Cardiac septum (tissue), 1 donor: ENCODE data around the gene SHANK3. TPM values are rescaled to one million over a fixed set of nuclear protein-coding genes. Genes with fewer than 3 reads are reported as not detected.
A peak's percentile ranks its signal among the peaks of the same experiment; 100 is the strongest.
"Not testable (repeated sequence)": the region's sequence is repeated elsewhere in the genome, so short reads cannot be mapped to it uniquely, and the experiment has no call there.

Source experiments
- DNase-seq: peaks from one replicate; pipeline ENCODE4 v3.0.0-alpha.2; 2020; ENCODE audit warnings: low spot score
- intact Hi-C: fragments of 100-400 bp; cut with DNase I; formaldehyde crosslinking; loops from one replicate; pipeline ENCODE4 v1.14.0; 2022
- total RNA-seq: library from RNA; stranded (reverse); fragmentation: NEBNext Ultra II Directional; extraction: Animal tissue kit (Norgen Biotek cat#: 25700); gene quantifications from one replicate; pipeline ENCODE4 v1.2.1, GENCODE V29; 2021
- donor health status: DM: no; HTN: no; CAD: no.

The SHANK3 gene
- total RNA-seq, 1 donor from 2014 or later, result 25.9 TPM

DNA sequence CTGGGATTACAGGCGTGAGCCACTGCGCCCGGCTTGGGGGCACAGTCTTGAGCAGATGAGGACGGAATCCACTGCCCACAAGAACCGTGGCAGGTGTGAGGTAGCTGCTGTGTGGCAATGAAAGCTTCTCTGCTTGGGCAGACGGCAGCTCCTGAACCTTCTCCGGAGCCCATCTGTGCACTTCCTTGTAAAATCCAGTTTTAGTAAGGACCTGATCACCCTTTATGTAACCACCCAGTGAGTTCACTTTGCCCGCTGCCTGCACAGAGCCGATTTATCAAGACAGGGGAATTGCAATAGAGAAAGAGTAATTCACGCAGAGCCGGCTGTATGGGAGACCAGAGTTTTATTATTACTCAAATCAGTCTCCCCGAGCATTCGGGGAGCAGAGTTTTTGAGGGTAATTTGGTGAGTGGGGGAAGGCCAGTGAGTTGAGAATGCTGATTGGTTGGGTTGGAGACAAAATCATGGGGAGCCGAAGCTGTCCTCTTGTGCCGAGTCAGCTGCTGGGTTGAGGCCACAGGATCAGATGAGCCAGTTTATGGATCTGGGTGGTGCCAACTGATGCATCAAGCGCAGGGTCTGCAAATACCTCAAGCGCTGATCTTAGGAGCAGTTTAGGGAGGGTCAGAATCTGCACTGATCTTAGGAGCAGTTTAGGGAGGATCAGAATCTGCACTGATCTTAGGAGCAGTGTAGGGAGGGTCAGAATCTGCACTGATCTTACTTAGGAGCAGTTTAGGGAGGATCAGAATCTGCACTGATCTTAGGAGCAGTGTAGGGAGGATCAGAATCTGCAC is 29.4 kb upstream of the SHANK3 start:
- DNase-seq, intact Hi-C loops: not testable (repeated sequence)

DNA sequence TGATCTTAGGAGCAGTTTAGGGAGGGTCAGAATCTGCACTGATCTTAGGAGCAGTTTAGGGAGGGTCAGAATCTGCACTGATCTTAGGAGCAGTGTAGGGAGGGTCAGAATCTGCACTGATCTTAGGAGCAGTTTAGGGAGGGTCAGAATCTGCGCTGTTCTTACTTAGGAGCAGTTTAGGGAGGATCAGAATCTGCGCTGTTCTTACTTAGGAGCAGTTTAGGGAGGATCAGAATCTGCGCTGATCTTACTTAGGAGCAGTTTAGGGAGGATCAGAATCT is 28.9 kb upstream of the SHANK3 start:
- DNase-seq, intact Hi-C loops: not testable (repeated sequence)

DNA sequence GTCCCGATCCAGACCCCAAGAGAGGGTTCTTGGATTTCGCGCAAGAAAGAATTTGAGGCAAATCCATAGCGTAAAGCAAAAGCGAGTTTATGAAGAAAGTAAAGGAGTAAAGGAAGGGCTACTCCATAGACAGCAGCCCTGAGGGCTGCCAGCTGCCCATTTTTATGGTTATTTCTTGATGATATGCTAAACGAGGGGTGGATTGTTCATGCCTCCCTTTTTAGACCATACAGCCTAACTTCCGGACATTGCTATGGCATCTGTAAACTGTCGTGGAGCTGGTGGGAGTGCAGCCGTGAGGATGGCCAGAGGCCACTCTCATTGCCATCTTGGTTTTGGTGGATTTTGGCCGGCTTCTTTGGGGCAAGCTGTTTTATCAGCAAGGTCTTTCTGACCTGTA is 19.4 kb upstream of the SHANK3 start:
- intact Hi-C loops, result no loop called here
- no peak for DNase-seq

DNA sequence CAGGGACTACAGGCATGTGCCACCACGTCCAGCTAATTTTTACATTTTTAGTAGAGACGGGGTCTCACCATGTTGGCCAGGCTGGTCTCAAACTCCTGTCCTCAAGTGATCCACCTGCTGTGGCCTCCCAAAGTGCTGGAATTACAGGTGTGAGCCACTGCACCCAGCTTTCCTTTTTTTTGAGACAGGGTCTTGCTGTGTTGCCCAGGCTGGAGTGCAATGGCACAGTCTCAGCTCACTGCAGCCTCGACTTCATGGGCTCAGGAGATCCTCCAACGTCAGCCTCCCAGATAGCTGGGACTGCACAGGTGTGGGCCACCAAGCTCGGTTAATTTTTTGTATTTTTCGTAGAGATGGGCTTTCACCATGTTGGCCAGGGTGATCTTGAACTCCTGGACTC is 18.0 kb upstream of the SHANK3 start:
- DNase-seq, intact Hi-C loops: not testable (repeated sequence)

DNA sequence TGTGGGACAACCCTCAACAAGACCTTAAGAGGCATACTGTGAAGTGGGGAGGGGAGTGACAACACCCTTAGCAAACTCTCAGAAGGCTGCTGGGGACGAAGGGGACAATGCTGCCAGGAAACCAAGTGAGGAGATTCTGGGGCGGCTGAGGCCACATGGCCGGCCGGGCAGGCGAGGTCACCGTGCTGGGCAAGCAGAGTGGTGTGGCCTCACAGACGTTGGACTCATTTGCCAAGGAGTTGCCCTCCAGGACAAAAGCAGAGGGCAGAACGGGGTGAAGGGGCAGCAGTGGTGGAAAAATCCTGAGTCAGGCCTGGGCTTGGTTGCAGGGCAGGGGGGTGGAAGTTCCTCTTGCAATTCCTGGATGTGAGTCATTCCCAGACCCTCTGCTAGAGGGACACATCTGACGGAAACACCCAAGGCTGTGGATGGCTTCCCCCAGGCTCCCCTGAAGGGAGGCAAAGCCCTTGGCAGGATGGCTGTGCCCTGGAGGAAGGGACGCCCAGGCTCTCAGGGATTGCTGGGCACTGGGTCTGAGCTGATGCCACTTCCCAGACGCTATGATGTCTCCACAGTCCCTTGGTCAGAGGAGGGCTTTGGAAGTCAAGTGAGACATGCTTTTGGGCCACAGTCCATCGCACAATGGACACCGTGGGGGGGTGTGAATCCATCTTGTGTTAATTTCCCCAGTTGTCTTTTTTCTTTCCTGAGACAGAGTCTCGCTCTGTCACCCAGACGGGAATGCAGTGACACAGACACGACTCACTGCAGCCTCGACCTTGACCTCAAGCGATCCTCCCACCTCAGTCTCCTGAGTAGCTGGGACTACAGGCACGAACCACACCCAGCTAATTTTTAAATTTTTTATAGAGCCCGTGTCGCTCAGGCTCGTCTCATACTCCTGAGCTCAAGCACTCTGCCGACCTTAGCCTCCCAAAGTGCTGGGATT is 16.2 kb upstream of the SHANK3 start:
- intact Hi-C loops, result loop anchor here (1.0 kb wide), 1 partner anchor 16 kb away; the partner anchor contains the start of gene SHANK3
- DNase-seq, result peak; percentile 73

DNA sequence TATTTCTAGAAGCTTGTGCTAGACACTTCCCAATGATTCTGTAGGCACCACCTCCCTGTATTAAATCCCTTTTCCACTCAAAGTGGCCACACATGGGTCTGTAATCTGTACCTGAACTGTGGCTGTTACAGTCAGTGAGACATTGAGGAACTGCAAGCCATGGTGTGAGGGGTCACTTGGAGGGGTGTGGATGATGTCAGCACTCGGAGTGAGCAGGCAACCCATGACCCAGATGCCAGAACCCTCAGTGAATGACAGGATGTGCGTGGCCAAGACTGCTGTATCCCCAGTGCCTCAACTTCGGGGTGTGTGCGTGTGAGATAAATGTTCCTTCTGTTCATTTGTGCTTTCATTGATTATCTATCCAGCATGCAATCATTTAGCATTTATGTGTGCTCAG is 14.7 kb upstream of the SHANK3 start:
- intact Hi-C loops, result no loop called here
- DNase-seq, result peak; percentile 44

DNA sequence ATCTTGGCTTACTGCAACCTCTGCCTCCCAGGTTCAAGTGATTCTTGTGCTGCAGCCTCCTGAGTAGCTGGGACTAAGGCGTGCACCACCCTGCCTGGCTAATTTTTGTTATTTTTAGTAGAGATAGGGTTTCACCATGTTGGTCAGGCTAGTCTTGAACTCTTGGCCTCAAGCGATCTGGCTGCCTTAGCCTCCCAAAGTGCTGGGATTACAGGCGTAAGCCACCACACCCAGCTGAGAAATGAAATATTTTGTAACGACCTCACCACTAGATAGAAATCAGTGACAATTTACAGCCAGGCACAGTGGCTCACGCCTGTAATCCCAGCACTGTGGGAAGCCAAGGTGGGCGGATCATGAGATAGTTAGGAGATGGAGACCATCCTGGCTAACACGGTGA is 12.9 kb upstream of the SHANK3 start:
- intact Hi-C loops, DNase-seq: not testable (repeated sequence)

DNA sequence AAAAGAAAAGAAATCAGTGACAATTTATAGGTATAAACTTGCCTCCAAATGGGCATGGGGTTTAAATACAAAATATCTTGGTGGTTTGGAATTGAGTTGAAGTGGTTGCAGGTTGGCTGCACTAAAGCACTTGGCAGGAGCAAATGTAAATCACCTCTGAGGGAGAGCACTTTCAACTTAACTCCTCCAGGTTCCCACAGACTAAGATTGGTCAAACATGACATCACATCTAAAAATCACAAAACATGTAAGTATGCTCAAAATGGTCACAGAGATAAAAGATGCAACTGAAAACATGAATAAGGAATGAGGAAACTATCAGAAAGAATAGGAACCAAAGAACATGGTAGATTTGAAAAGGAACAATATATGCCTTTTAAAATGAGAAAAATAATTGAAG is 12.3 kb upstream of the SHANK3 start:
- intact Hi-C loops, result no loop called here

DNA sequence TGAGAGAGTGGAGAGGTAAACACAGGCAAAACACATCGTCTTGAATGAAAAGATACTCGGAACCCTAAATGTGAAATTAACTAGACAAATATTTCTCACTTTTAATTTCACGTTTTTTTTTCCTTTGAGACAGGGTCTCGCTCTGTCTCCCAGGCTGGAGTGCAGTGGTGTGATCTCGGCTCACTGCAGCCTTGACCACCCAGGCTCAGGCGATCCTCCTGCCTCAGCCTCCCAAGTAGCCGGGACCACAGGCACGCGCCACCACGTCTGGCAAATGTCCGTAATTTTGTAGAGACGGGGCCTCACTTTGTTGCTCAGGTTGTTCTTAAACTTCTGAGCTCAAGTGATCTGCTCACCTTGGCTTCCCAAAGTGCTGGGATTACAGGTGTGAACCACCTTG is 7.4 kb upstream of the SHANK3 start:
- no peak for DNase-seq
- intact Hi-C loops, result no loop called here

More for the DNA sequence above, 12.3 kb upstream of the SHANK3 start:
- DNase-seq, result no peak

DNA sequence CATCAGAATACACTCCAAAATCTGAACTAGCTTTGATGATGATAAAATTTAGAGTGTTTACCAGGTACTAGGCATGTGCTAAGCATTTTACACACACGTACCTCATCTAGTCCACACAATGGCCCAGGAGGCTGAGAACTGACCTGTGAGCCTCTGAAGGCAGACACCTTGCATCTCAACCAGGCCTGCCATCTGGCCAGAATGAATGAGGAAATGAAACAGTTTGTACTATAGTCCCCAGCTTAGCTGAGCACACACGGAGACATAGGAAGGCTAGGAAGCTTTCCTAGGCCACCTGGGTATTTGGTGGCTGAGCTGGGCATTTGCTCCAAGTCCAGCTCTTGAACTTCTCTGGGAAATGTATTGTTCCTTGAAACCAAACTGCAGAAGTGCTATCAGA is 6.9 kb upstream of the SHANK3 start:
- intact Hi-C loops, result no loop called here
- DNase-seq, result no peak

DNA sequence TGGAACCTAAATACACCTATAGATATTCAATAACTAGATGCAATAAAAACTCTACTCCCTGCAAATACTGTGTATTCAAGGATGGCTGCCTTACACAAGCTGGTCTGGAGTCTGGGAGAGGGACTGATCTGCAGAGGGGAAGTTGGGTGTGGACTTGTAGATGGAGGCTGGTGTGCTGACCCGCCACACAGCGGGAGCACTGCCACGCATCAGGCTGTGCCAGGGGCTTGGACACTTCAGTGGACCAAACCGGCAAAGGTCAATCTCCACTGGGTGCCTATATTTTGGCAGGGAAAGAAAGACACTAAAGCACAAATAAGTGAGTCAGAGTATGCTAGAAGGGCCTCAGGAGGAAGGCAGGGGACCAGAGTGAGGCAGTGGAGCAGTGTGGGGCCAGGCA is 2.1 kb upstream of the SHANK3 start:
- no peak for DNase-seq
- intact Hi-C loops, result no loop called here

DNA sequence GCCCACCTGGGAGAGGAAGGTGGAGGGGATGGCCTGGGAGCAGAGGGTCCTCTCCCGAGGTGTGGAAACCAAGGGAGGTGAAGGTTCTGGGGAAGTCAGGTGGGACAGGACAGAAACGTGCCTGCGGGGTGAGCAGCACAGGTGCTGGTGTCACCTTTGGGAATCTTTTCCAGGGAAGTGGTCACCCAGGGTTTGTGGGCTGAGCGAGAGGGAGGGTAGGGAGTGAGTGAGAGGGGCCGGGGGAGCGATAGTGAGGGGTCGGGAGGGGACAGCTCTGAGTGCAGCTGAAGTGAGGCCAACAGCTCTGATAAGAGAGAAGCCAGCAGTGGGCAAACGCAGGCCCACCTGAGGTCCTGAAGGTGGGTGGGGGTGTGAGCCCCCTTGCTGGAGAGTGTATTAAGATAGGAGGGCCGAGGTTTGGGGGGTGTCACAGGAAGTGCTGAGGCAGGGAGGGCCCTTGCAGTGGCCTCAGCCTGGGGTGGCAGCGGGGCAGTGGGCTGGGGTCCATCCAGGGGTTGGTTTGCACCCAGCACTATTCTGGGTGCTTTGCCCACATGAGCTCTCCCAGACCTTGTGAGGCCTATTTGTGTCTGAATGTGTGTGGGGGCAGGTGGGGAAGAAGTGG is 1.6 kb upstream of the SHANK3 start:
- intact Hi-C loops, result no loop called here
- DNase-seq, result no peak

DNA sequence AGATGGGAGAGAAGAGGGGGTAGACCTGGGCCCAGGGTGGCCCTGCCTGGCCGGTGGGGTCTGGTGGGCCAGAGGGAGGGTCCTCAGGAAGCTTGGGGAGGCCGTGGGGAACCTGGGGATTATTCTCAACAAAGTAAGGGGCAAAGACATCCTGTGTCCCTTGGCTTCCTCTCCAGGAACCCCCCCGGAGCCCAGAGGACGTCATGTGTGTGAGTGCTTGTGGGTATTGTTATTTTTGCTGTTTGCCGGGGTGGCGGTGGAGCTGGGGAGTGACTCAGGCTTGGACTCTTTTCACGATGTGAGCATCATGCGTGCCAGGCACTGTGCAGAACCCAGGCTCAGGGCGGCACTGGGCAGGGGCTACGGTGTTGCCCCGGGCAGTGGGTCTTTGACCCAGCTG is 982 bp upstream of the SHANK3 start:
- intact Hi-C loops, result loop anchor here (1.0 kb wide), 1 partner anchor 15 kb away; no protein-coding TSS in a partner anchor
- no peak for DNase-seq

DNA sequence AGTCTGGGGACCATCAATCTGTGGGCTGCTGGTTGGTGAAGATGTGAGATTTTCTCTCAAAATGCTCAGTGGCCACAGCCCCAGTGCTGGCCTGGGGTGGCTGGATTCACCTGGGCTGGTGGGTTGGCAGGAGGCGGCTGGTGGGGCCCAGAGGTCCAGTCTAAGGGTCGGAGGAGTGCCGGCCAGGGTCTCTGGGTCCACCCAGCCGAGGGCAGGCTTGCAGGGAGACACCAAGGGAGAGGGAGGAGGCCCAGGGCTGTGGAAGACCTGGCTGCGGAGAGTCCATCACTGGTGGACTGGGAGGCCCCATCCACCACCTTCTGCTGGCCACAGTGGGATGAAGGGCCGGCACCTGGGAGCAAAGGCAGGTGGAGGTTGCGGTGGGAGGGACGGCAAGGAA is 582 bp upstream of the SHANK3 start:
- intact Hi-C loops, result loop anchor here (1.0 kb wide), 1 partner anchor 16 kb away; no protein-coding TSS in a partner anchor
- DNase-seq, result no peak

DNA sequence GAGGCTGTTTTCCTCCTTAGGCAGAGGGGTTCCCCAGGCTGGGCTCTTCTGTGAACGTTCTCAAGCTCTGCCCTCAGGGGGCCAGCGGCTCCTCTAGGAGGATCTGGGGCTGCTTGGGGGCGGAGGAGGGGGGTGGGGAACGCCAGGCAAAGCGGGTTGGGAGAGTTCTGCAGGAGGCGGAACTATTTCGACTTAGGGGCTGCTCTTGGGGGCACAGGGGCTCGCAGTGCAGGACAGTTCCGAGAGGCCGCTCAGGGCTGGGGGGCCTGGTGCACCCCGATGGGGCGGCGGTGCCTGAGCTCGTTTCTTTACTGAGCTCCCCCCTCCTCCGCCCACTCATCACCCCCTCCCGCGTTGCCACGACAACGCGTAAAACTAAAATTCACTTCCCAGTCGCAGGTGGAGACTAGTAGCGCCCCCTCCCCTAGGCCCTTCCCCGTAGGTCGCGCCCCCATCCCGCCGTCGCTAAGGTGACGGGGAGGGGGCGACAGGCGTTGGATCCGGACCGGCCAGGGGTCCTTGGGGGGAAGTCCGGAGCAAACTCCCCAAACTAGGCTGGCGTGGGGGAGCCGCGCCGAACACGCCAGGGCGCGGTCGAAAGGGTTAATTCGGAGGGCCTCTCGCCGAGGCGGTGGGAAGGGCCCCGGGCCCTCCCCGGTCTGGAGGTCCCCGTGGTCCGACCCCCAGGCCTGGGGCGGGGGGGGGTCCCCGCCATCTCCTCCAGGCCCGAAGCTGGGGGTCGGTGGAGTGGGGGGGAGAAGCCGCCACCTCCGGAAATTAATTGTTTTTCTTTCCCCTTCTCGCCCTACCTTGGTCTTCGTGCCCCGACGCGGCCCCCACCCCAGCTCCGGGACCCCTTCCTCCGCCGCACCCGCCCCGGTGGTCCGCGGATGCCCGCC is 857 bp downstream of the SHANK3 start:
- intact Hi-C loops, result no loop called here
- no peak for DNase-seq

DNA sequence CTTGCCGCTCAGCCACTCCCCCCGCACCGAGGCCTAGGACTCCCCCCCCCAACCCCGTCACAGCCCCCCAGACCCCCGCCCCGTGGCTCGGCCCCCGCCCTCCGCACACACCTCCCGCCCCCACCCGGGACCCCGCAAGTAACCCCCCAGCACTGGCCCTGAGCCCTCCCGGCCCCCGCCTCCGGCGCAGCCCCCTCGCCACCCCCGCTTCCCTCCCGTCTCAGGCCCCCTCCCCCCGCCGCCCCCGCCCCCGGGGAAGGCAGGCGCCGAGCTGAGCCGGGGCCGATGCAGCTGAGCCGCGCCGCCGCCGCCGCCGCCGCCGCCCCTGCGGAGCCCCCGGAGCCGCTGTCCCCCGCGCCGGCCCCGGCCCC is 1.5 kb downstream of the SHANK3 start:
- intact Hi-C loops, result no loop called here
- no peak for DNase-seq

DNA sequence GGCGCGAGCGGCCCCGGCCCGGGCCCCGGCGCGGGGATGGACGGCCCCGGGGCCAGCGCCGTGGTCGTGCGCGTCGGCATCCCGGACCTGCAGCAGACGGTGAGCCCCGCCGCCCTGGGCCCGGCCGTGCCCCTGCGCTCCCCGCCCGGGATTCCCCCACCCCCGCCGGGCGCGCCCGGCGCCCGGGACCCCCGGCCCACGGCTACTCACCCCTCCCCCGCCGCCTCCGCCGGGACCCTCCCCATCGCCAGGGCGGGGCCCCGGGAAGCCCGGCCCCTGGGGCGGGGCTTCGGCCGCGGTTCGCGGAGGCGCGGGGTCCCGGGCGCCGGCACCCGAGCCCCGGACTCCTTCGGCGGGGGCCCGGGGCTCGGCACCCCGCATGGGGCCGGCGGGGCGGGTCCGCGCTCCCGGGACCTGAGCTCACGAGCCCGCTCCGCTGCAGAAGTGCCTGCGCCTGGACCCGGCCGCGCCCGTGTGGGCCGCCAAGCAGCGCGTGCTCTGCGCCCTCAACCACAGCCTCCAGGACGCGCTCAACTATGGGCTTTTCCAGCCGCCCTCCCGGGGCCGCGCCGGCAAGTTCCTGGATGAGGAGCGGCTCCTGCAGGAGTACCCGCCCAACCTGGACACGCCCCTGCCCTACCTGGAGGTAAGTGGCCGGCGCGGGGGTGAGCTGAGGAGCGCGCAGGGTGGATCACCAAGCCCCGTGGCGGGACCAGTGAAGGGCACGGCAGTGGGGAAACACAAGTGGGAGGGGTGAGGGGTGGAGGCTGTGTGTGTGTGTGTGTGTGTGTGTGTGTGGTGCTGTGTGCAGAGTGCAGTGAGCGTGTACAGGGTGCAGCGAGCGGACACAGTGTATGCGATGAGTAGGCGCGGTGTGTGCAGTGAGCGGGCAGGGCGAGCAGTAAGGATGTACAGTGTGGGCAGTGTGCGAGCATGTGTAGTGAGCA is 2.3 kb downstream of the SHANK3 start:
- intact Hi-C loops, result no loop called here
- DNase-seq, result no peak

DNA sequence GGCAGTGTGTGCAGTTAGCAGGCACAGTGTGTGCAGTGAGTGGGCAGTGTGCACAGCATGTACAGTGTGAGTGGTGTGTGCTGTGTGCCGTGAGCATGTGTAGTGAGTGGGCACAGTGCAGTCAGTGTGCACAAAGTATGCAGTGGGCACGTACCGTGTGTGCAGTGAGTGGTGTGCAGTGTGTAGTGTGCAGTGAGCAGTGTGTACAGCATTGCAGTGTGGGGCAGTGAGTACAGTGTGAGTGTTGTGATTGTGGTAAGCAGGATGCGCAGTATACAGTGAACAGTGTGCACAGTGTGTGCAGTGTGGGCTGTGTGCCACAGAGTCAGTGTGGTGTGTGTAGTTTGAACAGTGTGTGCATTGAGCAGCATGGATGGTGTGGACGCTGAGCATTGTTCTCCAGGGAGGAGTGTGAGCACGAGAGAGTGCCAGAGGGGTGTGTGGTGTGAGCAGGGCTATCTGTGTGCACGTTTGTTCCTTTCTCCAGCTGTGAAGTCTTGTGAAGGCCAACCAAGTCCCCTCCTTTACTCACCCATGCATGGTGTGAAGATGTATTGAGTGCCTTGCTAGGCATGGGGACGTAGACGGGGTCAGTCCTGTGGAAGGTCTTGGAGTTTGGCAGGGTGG is 3.0 kb downstream of the SHANK3 start:
- intact Hi-C loops, result no loop called here
- DNase-seq, result no peak
